Measurements from ENCODE around the gene NHLH2.

DNA sequence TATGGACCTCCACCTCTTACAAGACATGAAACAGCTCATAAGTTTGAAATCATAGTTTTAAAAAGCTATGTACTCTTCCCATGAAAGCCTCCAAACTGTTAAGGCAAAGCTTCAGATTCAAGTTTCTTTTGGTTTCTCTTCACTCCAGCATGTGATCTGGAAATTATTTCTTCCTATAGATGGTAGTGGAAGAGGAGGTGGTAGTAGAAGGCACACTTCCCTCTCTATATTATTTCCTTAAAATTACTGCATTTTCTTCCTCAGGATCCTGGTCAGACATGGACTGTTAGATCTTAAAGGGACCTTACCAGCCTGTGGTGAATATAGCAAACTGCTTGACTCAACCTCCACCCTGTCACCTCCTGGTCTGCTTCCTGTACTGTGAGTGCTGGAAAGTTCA lies 31.9 kb downstream of the NHLH2 start:
- TF ChIP-seq, protein P1, sequence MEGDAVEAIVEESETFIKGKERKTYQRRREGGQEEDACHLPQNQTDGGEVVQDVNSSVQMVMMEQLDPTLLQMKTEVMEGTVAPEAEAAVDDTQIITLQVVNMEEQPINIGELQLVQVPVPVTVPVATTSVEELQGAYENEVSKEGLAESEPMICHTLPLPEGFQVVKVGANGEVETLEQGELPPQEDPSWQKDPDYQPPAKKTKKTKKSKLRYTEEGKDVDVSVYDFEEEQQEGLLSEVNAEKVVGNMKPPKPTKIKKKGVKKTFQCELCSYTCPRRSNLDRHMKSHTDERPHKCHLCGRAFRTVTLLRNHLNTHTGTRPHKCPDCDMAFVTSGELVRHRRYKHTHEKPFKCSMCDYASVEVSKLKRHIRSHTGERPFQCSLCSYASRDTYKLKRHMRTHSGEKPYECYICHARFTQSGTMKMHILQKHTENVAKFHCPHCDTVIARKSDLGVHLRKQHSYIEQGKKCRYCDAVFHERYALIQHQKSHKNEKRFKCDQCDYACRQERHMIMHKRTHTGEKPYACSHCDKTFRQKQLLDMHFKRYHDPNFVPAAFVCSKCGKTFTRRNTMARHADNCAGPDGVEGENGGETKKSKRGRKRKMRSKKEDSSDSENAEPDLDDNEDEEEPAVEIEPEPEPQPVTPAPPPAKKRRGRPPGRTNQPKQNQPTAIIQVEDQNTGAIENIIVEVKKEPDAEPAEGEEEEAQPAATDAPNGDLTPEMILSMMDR (IDR thresholded peaks at IDR 0.05): no peak
- TF ChIP-seq POLR2A (IDR thresholded peaks at IDR 0.05): no peak
- TF ChIP-seq POLR2AphosphoS5 (IDR thresholded peaks at IDR 0.05): no peak
- no peak for TF ChIP-seq EP300 (IDR thresholded peaks at IDR 0.05)
